ENCODE measurements around the gene CDKL4. TPM values are rescaled to one million over a fixed set of nuclear protein-coding genes. Genes with fewer than 3 reads are reported as not detected.
"Not testable (repeated sequence)": the region's sequence is repeated elsewhere in the genome, so short reads cannot be mapped to it uniquely, and the experiment has no call there.

The CDKL4 gene
- total RNA-seq, 1 experiment from 2014 or later: not detected

GRCh38 chr2:39142904-39143605 is 100.7 kb downstream of the CDKL4 start:
- TF ChIP-seq CTCF (conservative IDR thresholded peaks at IDR 0.05): no peak
- no peak for TF ChIP-seq EZH2 (IDR thresholded peaks at IDR 0.05; ENCODE audit: low read depth)
- Histone ChIP-seq H3K4me2 (no peak overlapping the region), H3K27ac (no peak overlapping the region), H4K20me1 (ENCODE audit: insufficient read depth) (no peaks in the 10 kb centered on the region), H3K9me2 (ENCODE audit: insufficient read depth) (no peaks in the 10 kb centered on the region), H3K4me1 (replicated peaks; ENCODE audit: insufficient read depth) (peaks cover 39% of the 10 kb centered on the region), H3K27me3 (ENCODE audit: insufficient read depth, low read depth) (no peaks in the 10 kb centered on the region), H3K79me2 (ENCODE audit: low read depth) (no peaks in the 10 kb centered on the region), H3F3A (ENCODE audit: insufficient read depth, low read depth) (no peaks in the 10 kb centered on the region), H3K36me3 (ENCODE audit: low read depth) (no peaks in the 10 kb centered on the region), H2AFZ (no peak overlapping the region), H3K4me3 (no peak overlapping the region), H3K9me3 (ENCODE audit: insufficient read depth, low read depth) (no peaks in the 10 kb centered on the region)
- CTCF ChIA-PET: interaction anchor here (0.7 kb wide), 1 partner anchor 359 kb away, joined by 5 read pairs; no protein-coding TSS in a partner anchor
- intact Hi-C loops (cut with micrococcal nuclease; ENCODE audit: unreplicated experiment): loop anchor here (5.0 kb wide), 1 partner anchor 39 kb away; no protein-coding TSS in a partner anchor
- no TSS peak for BruUV-seq (replicated peaks)
- POLR2A ChIA-PET (ENCODE audit: unreplicated experiment): no interaction called here
- DNase-seq: no peak

- Histone ChIP-seq H3K27ac (no peak overlapping the region), H3K9me2 (ENCODE audit: insufficient read depth) (no peaks in the 10 kb centered on the region), H3K4me3 (no peak overlapping the region), H3K79me2 (ENCODE audit: low read depth) (no peaks in the 10 kb centered on the region), H3K4me1 (replicated peaks; ENCODE audit: insufficient read depth) (peaks cover 39% of the 10 kb centered on the region), H3K4me2 (peak overlapping the region; percentile 37), H4K20me1 (ENCODE audit: insufficient read depth) (no peaks in the 10 kb centered on the region), H3F3A (ENCODE audit: insufficient read depth, low read depth) (no peaks in the 10 kb centered on the region), H2AFZ (no peak overlapping the region), H3K36me3 (ENCODE audit: low read depth) (no peaks in the 10 kb centered on the region), H3K27me3 (ENCODE audit: insufficient read depth, low read depth) (no peaks in the 10 kb centered on the region), H3K9me3 (ENCODE audit: insufficient read depth, low read depth) (no peaks in the 10 kb centered on the region)
- POLR2A ChIA-PET (ENCODE audit: unreplicated experiment): interaction anchor here (0.8 kb wide), 1 partner anchor 390 kb away, joined by 11 read pairs; the partner anchor contains the start of gene SRSF7
- BruUV-seq (replicated peaks): no TSS peak
- intact Hi-C loops (cut with micrococcal nuclease; ENCODE audit: unreplicated experiment): loop anchor here (5.0 kb wide), 1 partner anchor 41 kb away; no protein-coding TSS in a partner anchor
- no peak for TF ChIP-seq CTCF (conservative IDR thresholded peaks at IDR 0.05)
- no peak for TF ChIP-seq EZH2 (IDR thresholded peaks at IDR 0.05; ENCODE audit: low read depth)
- CTCF ChIA-PET: no interaction called here
- peak; percentile 44 to 61 for DNase-seq
Observed at GRCh38 chr2:39141334-39142271, 102.2 kb downstream of the CDKL4 start.

DNA sequence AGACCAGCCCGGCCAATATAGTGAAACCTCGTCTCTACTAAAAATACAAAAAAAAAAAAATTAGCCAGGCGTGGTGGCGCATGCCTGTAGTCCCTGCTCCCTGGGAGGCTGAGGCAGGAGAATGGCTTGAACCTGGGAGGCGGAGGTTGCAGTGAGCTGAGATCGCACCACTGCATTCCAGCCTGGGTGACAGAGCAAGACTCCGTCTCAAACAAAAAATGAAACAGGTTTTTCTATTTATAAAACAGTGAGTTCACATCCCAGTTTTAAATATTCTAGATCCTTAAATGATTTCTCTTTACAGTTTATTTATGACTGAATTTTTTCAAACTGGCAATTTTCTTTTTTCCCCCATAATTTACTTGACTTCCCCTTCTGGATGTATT is 102.8 kb downstream of the CDKL4 start:
- H3K79me2 ChIP-seq (ENCODE audit: low read depth); DNase-seq; POLR2A ChIA-PET (ENCODE audit: unreplicated experiment); BruUV-seq (replicated peaks); H4K20me1 ChIP-seq (ENCODE audit: insufficient read depth); H3K4me3 ChIP-seq; H3K27me3 ChIP-seq (ENCODE audit: insufficient read depth, low read depth); H3F3A ChIP-seq (ENCODE audit: insufficient read depth, low read depth); H3K36me3 ChIP-seq (ENCODE audit: low read depth); H2AFZ ChIP-seq; H3K4me2 ChIP-seq; H3K9me3 ChIP-seq (ENCODE audit: insufficient read depth, low read depth); H3K9me2 ChIP-seq (ENCODE audit: insufficient read depth); H3K27ac ChIP-seq; CTCF ChIA-PET: not testable (repeated sequence)
- H3K4me1 ChIP-seq (replicated peaks; ENCODE audit: insufficient read depth): peaks cover 39% of the 10 kb centered on the region
- intact Hi-C loops (cut with micrococcal nuclease; ENCODE audit: unreplicated experiment): loop anchor here (5.0 kb wide), 1 partner anchor 41 kb away; no protein-coding TSS in a partner anchor
